ENCODE measurements around the gene GMCL2.

GRCh38 chr5:178234121-178234749, 47.1 kb upstream of the GMCL2 start:
- TF ChIP-seq, protein P1, sequence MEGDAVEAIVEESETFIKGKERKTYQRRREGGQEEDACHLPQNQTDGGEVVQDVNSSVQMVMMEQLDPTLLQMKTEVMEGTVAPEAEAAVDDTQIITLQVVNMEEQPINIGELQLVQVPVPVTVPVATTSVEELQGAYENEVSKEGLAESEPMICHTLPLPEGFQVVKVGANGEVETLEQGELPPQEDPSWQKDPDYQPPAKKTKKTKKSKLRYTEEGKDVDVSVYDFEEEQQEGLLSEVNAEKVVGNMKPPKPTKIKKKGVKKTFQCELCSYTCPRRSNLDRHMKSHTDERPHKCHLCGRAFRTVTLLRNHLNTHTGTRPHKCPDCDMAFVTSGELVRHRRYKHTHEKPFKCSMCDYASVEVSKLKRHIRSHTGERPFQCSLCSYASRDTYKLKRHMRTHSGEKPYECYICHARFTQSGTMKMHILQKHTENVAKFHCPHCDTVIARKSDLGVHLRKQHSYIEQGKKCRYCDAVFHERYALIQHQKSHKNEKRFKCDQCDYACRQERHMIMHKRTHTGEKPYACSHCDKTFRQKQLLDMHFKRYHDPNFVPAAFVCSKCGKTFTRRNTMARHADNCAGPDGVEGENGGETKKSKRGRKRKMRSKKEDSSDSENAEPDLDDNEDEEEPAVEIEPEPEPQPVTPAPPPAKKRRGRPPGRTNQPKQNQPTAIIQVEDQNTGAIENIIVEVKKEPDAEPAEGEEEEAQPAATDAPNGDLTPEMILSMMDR (conservative IDR thresholded peaks at IDR 0.05; ENCODE audit: low read depth, low read length), result no peak
- TF ChIP-seq EZH2 (IDR thresholded peaks at IDR 0.05; ENCODE audit: low read length, unreplicated experiment) (no peak), EZH2phosphoT487 (IDR thresholded peaks at IDR 0.05; ENCODE audit: borderline replicate concordance, low read length) (no peak)
